Type B pancreatic cell (in vitro differentiated cells): Measurements from ENCODE around the gene CREBRF. TPM values are rescaled to one million over a fixed set of nuclear protein-coding genes. Genes with fewer than 3 reads are reported as not detected.

Source experiments
- DNase-seq: peaks from one replicate; pipeline ENCODE4 v3.0.0; 2021; ENCODE audit warnings: mixed read lengths; ENCODE audit not compliant: unreplicated experiment; ENCODE audit errors: extremely low spot score
- H3K27ac Mint-ChIP-seq: 2 replicates; pipeline ENCODE4 v1.8.0; 2021; ENCODE audit warnings: mild to moderate bottlenecking, mixed read lengths
- H3K27me3 Mint-ChIP-seq: 2 replicates; pipeline ENCODE4 v1.8.0; 2021; ENCODE audit warnings: mixed read lengths
- H3K36me3 Mint-ChIP-seq: 2 replicates; pipeline ENCODE4 v1.8.0; 2021; ENCODE audit warnings: mixed read lengths
- H3K4me1 Mint-ChIP-seq: one replicate; pipeline ENCODE4 v1.8.0; 2021; ENCODE audit warnings: mixed read lengths; ENCODE audit not compliant: unreplicated experiment
- H3K4me3 Mint-ChIP-seq: 2 replicates; pipeline ENCODE4 v1.8.0; 2021; ENCODE audit warnings: mild to moderate bottlenecking, mixed read lengths
- H3K9me3 Mint-ChIP-seq: 2 replicates; pipeline ENCODE4 v1.8.0; 2021; ENCODE audit warnings: mixed read lengths
- CTCF ChIP-seq: fragments of 200-600 bp; sonication (generic); conservative IDR thresholded peaks from 2 replicates; pipeline ENCODE4 v1.5.0; 2021; ENCODE audit warnings: antibody characterized with exemption, mild to moderate bottlenecking
- total RNA-seq: library from RNA; stranded (reverse); gene quantifications from 2 replicates; pipeline ENCODE4 v1.2.1, GENCODE V29; 2021; ENCODE audit warnings: low replicate concordance

CREBRF gene
- total RNA-seq, 1 donor from 2014 or later, result 11.9 TPM

DNA sequence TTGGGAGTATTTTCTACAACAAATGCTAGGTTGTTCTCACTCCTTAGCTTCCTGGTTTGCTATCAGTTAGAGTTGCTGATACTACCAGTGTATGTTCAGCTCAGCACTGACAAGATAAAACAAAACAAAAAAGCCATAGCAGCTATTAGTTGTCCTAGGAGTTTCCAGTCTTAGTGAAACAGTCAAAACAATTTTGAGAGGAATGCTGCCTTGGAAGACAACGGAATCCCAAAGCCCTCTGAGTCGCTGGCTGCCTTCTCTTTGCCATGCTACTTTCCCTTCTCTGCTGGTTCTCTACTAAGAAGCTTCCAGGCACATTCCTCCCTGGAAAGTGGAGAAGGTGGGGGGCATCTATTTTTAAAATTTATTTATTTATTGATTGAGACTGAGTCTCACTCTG lies 5.4 kb upstream of the CREBRF start:
- Mint-ChIP-seq H3K9me3 (no peaks in the 10 kb centered on the region), H3K27me3 (peaks cover 10% of the 10 kb centered on the region), H3K4me3 (no peak overlapping the region), H3K36me3 (no peaks in the 10 kb centered on the region), H3K27ac (no peak overlapping the region), H3K4me1 (peaks cover 3% of the 10 kb centered on the region)
- no peak for DNase-seq
- no peak for TF ChIP-seq CTCF

DNA sequence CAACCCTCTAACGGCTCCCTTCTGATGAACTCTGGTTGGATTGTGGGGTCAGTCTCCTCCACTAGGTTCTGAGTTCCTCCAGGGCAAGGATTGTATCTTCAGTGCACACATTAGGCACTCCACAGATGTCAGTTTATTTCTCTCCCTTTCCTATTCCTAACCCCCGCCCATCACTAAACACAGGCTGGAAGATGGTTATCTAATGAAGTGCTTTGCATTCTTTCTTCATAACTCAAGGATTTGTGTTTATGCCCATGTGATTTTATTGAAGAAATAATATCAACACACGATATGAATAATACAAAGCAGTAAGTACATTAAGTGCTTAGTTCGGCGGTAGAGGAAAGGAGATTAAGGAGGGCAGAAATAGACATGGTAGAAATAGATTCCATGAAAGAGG lies 4.4 kb upstream of the CREBRF start:
- Mint-ChIP-seq H3K4me1 (peaks cover 4% of the 10 kb centered on the region), H3K36me3 (no peaks in the 10 kb centered on the region), H3K27ac (no peak overlapping the region), H3K9me3 (no peaks in the 10 kb centered on the region), H3K27me3 (peaks cover 10% of the 10 kb centered on the region), H3K4me3 (no peak overlapping the region)
- DNase-seq, result no peak
- TF ChIP-seq CTCF, result no peak

DNA sequence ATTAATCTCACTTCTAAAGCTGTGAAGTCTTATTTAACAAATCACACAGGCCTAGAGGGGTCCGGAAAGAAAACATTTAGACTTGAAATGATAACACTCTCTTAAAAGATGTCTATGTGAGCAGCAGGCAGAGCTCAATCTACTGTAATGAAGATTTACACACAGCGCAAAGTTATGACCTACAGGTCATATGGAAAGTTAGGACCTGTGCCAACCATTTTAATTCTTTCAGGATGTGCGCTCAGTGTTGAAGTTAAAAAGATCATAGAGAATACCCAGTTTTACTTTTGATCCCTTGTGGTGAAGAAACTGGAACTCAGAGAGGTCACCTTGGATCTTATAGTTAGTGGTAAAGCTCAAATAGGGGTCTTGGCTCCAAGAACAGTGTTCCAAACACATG lies 3.1 kb upstream of the CREBRF start:
- Mint-ChIP-seq H3K27me3 (peaks cover 8% of the 10 kb centered on the region), H3K27ac (no peak overlapping the region), H3K9me3 (no peaks in the 10 kb centered on the region), H3K36me3 (no peaks in the 10 kb centered on the region), H3K4me1 (peaks cover 10% of the 10 kb centered on the region), H3K4me3 (no peak overlapping the region)
- no peak for DNase-seq
- no peak for TF ChIP-seq CTCF

- Mint-ChIP-seq H3K27me3 (peaks cover 7% of the 10 kb centered on the region), H3K4me3 (peak overlapping the region; percentile 96), H3K36me3 (no peaks in the 10 kb centered on the region), H3K27ac (peak overlapping the region; percentile 88), H3K9me3 (no peaks in the 10 kb centered on the region), H3K4me1 (peaks cover 10% of the 10 kb centered on the region)
- TF ChIP-seq CTCF, result no peak
- DNase-seq, result no peak
Observed at GRCh38 chr5:173055042-173055721, 970 bp upstream of the CREBRF start.

- Mint-ChIP-seq H3K27ac (peak overlapping the region; percentile 88), H3K27me3 (peaks cover 7% of the 10 kb centered on the region), H3K4me1 (peaks cover 13% of the 10 kb centered on the region), H3K4me3 (peak overlapping the region; percentile 96), H3K36me3 (no peaks in the 10 kb centered on the region), H3K9me3 (no peaks in the 10 kb centered on the region)
- no peak for DNase-seq
- TF ChIP-seq CTCF, result no peak
Observed at GRCh38 chr5:173055722-173055982, 500 bp upstream of the CREBRF start.

DNA sequence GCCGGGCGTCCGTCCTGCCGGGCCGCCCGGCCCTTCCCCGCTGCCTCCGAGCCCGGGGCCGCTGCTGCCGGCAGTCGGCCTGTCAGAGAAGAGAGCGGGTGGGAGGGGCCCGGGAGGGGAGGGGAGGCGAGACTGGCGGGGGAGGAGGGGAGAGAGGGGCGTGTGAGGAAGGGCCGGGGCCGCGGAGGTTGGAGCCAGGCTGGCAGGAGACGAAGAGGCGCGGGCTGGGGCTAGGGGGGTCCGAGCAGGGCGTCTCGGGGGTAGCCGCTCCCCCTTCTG lies 570 bp downstream of the CREBRF start:
- H3K4me3 Mint-ChIP-seq, result peak overlapping the region; percentile 96
- H3K4me1 Mint-ChIP-seq, result peaks cover 13% of the 10 kb centered on the region
- no peaks in the 10 kb centered on the region for H3K9me3 Mint-ChIP-seq
- no peak for TF ChIP-seq CTCF
- H3K27me3 Mint-ChIP-seq, result peaks cover 4% of the 10 kb centered on the region
- no peak for DNase-seq
- peak overlapping the region; percentile 95 for H3K27ac Mint-ChIP-seq
- no peaks in the 10 kb centered on the region for H3K36me3 Mint-ChIP-seq
